Measurements from ENCODE around the gene SCN2B. TPM values are rescaled to one million over a fixed set of nuclear protein-coding genes. Genes with fewer than 3 reads are reported as not detected.

Gene SCN2B
- polyA plus RNA-seq, 1 of the 3 experiments (the other 2 are of a cell fraction) = 0.05 TPM

GRCh38 chr11:118132385-118133151, 43.9 kb downstream of the SCN2B start:
- Histone ChIP-seq H3K4me1 (ENCODE audit: control insufficient read depth in 1 of 2, insufficient read depth in 2 of 2, low read depth in 1 of 2, low read length in 1 of 2) (no peaks in the 10 kb centered on the region), H3K27ac (ENCODE audit: low read depth in 2 of 2, low read length in 1 of 2) (no peak overlapping the region), H3K4me3 (ENCODE audit: low read depth in 2 of 2, low read length in 1 of 2) (no peak overlapping the region), H3K9ac (no peak overlapping the region), H3K9me3 (no peaks in the 10 kb centered on the region), H3F3A (replicated peaks; ENCODE audit: insufficient read depth) (no peaks in the 10 kb centered on the region), H3K9me2 (no peaks in the 10 kb centered on the region), H3K36me3 (replicated peaks in 1 of 2; ENCODE audit: control insufficient read depth in 1 of 2, insufficient read depth in 2 of 2, low read length in 1 of 2) (no peaks in the 10 kb centered on the region), H3K4me2 (no peak overlapping the region), H4K20me1 (ENCODE audit: insufficient read depth) (no peaks in the 10 kb centered on the region), H3K79me2 (ENCODE audit: insufficient read depth) (no peaks in the 10 kb centered on the region), H2AFZ (ENCODE audit: low read depth) (no peak overlapping the region), H3K27me3 (ENCODE audit: insufficient read depth) (peaks cover 35% of the 10 kb centered on the region)
- TF ChIP-seq EZH2phosphoT487 (IDR thresholded peaks at IDR 0.05; ENCODE audit: borderline replicate concordance, low read depth) = no peak
- no peak for TF ChIP-seq CHD2 (IDR thresholded peaks at IDR 0.05; ENCODE audit: low read length, partially characterized antibody)
- TF ChIP-seq NFIC (IDR thresholded peaks at IDR 0.05; ENCODE audit: borderline replicate concordance) = no peak
- no peak for TF ChIP-seq SIN3A (IDR thresholded peaks at IDR 0.05; ENCODE audit: borderline replicate concordance, low read depth, low read length)
- no peak for TF ChIP-seq SMC3 (IDR thresholded peaks at IDR 0.05; ENCODE audit: low read depth, low read length)
- no peak for TF ChIP-seq TAF1 (IDR thresholded peaks at IDR 0.05; ENCODE audit: borderline replicate concordance, low read depth, low read length)
- TF ChIP-seq TEAD4 (IDR thresholded peaks at IDR 0.05; ENCODE audit: borderline replicate concordance, insufficient read depth) = no peak
- no peak for TF ChIP-seq IRF3 (IDR thresholded peaks at IDR 0.05; ENCODE audit: low read depth, low read length)
- no peak for TF ChIP-seq YY1 (IDR thresholded peaks at IDR 0.05; ENCODE audit: low read depth)
- TF ChIP-seq, protein P1, sequence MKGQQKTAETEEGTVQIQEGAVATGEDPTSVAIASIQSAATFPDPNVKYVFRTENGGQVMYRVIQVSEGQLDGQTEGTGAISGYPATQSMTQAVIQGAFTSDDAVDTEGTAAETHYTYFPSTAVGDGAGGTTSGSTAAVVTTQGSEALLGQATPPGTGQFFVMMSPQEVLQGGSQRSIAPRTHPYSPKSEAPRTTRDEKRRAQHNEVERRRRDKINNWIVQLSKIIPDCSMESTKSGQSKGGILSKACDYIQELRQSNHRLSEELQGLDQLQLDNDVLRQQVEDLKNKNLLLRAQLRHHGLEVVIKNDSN (IDR thresholded peaks at IDR 0.05; ENCODE audit: borderline replicate concordance, low read depth) = no peak
- TF ChIP-seq FOXJ3 (CRISPR knock-in tag; IDR thresholded peaks at IDR 0.05) = no peak
- TF ChIP-seq NRF1 (IDR thresholded peaks at IDR 0.05; ENCODE audit: low read depth, low read length) = no peak
- no peak for TF ChIP-seq RCOR1 (IDR thresholded peaks at IDR 0.05; ENCODE audit: low read length)
- no peak for TF ChIP-seq JUND (IDR thresholded peaks at IDR 0.05)
- TF ChIP-seq FOSL2 (IDR thresholded peaks at IDR 0.05; ENCODE audit: borderline replicate concordance, low read depth) = no peak
- no peak for TF ChIP-seq MEF2A (IDR thresholded peaks at IDR 0.05; ENCODE audit: borderline replicate concordance, low read depth)
- no peak for TF ChIP-seq CTCF (IDR thresholded peaks at IDR 0.05)
- TF ChIP-seq MXI1 (IDR thresholded peaks at IDR 0.05; ENCODE audit: low read depth, low read length) = no peak
- CTCF ChIA-PET = interaction anchor here (1.5 to 2.8 kb wide), 2 partner anchors 39 to 119 kb away, joined by 3 to 12 read pairs; partner anchors contain the start of gene MPZL3
- no peak for DNase-seq
- WGBS (ENCODE audit: low lambda C conversion rate) = 56% methylated on average over 13 of the region's 15 CpGs
- POLR2A ChIA-PET = no interaction called here

Data from SK-N-SH (cell line).